ENCODE results near the gene PPME1.

DNA sequence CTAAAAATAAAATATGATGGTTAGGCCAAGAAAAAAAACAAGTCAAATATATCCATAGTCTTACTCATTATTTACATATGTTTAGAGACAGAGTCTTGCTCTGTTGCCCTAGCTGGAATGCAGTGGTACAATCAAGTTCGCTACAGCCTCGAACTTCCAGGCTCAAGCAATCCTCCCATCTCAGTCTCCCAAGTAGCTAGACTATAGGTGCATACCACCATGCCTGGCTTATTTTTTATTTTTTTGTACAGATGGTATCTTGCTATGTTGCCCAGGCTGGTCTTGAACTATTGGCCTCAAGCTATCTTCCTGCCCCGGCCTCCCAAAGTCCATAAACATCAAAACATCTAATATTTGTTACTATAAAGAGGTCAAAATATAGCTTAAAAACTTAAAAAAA lies 36.4 kb upstream of the PPME1 start:
- TF ChIP-seq, protein P1, sequence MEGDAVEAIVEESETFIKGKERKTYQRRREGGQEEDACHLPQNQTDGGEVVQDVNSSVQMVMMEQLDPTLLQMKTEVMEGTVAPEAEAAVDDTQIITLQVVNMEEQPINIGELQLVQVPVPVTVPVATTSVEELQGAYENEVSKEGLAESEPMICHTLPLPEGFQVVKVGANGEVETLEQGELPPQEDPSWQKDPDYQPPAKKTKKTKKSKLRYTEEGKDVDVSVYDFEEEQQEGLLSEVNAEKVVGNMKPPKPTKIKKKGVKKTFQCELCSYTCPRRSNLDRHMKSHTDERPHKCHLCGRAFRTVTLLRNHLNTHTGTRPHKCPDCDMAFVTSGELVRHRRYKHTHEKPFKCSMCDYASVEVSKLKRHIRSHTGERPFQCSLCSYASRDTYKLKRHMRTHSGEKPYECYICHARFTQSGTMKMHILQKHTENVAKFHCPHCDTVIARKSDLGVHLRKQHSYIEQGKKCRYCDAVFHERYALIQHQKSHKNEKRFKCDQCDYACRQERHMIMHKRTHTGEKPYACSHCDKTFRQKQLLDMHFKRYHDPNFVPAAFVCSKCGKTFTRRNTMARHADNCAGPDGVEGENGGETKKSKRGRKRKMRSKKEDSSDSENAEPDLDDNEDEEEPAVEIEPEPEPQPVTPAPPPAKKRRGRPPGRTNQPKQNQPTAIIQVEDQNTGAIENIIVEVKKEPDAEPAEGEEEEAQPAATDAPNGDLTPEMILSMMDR (IDR thresholded peaks at IDR 0.05; ENCODE audit: insufficient read depth, low read depth, low read length), result no peak
- no peak for TF ChIP-seq EZH2 (IDR thresholded peaks at IDR 0.05; ENCODE audit: insufficient read depth, low read length)

All from astrocyte (in vitro differentiated cells and primary cell).